Raji (cell line): Measurements from ENCODE around the gene SLC22A7.

ENCODE experiments used
- POLR2A ChIP-seq: IDR thresholded peaks from 2 replicates; pipeline ENCODE4 v1.6.1; 2011; ENCODE audit warnings: low read depth, low read length, control low read depth; ENCODE audit not compliant: insufficient read depth

The SLC22A7 gene, protein sequence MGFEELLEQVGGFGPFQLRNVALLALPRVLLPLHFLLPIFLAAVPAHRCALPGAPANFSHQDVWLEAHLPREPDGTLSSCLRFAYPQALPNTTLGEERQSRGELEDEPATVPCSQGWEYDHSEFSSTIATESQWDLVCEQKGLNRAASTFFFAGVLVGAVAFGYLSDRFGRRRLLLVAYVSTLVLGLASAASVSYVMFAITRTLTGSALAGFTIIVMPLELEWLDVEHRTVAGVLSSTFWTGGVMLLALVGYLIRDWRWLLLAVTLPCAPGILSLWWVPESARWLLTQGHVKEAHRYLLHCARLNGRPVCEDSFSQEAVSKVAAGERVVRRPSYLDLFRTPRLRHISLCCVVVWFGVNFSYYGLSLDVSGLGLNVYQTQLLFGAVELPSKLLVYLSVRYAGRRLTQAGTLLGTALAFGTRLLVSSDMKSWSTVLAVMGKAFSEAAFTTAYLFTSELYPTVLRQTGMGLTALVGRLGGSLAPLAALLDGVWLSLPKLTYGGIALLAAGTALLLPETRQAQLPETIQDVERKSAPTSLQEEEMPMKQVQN

GRCh38 chr6:43297644-43298564 lies at the start of gene SLC22A7:
Gene SLC22A7, plus strand, starts transcription at chr6:43298260. Its CDS starts 99 bp downstream, at chr6:43298359.
- no peak for TF ChIP-seq POLR2A

DNA sequence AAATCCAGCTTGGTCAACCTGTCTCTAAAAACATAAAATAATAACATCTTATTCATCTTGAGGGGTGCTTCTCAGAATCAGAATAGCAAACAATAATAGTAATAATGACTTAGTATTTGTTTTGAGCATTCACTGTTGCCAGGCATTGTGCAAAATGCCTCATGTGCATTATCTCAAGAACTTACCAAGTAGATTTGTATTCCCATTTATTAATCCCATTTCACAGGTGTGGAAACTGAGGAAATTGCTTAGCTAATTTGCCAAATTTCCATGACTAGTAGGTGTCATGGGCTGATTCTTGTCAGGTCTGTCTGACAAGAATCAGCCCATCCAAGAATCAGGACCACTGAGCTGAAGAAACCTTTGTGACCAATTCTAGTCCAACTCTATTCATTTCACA lies 49.3 kb upstream of the SLC22A7 start:
- TF ChIP-seq POLR2A, result no peak

DNA sequence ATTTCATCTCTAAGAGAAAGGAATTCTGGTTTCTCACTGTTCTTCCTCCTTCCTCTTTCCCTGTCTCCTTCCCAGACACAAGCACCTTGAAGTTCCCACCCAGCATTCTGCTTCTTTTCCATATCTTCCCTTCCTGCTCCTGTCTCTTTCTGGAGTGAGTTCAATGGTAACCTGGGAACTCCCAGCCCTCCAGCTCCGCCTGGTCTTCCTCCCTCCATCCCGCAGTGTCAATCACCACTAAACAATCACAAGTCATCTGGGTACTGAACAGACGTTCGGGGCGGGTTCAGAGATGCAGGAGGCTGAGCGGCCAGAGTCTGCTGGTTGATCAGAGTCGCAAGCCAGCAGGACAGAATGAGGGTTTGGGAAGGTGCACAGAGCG lies 47.1 kb upstream of the SLC22A7 start:
- no peak for TF ChIP-seq POLR2A

DNA sequence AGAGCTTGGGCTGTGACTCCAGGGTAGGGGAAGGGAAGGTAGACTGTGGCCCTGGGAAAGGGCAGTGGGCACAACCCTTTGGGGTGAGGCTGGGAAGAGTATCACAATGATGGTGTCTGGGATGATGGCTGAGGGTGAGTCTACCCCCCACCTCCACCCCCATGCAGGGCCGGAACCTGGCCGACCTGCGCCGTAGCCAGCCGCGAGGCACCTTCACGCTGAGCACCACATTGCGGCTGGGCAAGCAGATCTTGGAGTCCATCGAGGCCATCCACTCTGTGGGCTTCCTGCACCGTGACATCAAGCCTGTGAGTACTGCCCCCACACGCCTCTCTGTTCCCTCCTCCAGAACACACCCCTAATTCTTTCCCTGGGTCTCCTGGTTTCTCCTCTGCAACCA lies 44.7 kb upstream of the SLC22A7 start:
- no peak for TF ChIP-seq POLR2A

DNA sequence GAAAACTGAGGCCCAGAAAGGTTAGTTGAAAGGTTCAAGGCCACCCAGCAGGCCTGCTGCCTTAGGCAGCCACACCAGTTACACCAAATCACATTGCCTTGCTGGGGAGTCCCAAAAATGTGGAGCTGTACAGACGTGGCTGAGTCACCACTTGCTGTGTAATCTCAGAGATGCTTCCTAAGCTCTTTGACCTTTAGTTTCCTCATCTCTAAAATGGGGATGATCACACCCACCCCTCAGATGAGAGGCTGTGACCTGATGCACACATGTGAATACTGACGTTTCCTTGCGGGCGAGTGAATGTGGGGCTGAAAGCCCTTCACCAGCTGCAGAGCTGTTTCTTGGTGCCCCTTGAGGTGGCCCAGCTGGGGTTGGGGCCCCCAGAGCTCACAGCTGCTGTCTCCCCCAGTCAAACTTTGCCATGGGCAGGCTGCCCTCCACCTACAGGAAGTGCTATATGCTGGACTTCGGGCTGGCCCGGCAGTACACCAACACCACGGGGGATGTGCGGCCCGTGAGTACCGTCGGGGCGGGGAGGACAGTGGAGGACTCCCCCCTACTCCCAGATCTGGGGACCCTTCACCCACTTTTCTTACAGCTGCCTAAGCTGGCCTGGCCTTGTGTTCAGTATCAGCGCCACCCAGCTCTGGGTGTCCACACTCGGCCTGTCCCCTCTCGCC lies 43.8 kb upstream of the SLC22A7 start:
- no peak for TF ChIP-seq POLR2A

- no peak for TF ChIP-seq POLR2A
These were observed 43.2 kb upstream of the SLC22A7 start for GRCh38 chr6:43254846-43255245.

GRCh38 chr6:43255408-43256054 lies 42.5 kb upstream of the SLC22A7 start:
- TF ChIP-seq POLR2A, result no peak

DNA sequence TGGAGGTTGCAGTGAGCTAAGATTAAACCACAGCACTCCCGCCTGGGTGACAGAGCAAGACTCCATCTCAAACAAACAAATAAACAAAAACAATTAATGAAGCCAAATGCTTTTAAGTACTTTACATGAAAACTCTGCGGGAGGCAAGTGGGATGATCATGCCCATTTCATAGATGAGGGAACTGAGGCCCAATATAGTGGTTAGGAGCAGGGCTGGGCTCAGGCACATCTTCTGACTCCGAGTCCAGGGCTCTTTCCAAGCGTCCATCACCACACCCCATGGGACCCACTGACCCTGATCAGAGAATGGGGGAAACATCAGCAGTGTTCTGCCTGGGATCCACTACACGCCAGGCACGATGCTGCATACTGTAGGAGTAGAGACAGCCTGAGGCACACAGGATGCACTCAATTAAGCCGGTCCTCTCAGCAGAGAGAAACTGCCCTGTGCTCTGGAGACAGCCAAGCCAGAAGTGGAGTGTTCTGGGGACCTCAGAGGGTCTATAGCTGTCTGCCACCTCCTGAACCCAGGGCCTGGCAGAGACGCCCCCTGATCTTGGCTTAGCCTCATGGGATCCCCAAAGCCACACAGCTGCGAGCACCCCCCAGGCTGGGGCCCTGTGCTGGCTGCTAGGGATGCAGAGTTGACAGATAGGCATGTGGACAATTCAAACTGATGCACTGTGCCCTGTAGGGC lies 41.2 kb upstream of the SLC22A7 start:
- TF ChIP-seq POLR2A, result no peak

DNA sequence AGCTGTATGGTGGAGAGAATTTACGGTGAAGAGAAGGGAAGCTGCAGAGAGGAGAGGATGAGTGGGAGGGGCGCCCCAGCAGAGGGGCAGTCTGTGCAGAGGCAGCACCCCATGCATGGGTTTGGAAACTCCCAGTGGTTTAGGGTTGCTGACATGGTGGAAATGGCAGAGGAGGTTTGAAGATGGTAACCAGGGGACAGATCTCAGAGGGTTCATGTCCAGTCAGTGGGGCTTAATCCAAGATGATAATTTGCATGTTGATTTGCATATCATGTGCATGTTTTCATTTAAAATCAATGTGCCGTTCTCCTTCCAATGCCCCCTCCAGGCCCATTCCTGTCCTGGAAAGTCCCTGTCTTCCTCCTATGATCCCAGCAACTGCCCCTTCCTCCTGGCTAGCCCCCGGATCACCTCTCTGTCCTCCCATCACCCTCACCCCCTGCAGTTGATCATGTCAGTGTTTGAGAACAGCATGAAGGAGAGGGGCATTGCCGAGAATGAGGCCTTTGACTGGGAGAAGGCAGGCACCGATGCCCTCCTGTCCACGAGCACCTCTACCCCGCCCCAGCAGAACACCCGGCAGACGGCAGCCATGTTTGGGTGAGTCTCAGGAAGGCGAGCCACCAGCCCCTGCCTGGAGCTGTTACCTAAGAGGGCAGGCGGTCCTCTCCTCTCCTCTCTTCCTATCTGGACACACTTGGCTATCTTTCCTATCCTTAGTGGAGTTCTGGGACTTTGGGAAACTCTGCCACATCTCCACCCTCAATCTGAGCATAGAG lies 40.5 kb upstream of the SLC22A7 start:
- no peak for TF ChIP-seq POLR2A

DNA sequence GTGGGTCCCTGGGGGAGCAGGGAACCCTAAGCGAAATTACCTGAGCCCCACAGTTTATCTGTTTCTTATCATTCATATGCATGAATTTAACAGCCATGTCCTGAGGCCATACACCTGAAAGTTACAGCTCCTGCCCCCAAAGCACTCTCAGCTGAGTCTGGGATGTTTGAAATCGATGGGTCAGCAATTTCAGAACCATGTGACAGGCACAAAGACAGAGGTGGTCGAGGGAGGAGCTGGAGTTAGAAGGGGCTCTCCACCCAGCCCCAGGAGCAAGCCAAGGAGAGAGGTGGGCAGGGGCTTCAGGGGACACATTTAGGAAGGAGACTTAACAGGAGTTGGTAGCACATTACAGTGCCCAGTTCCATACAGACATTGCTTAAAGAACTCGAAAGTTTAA lies 39.9 kb upstream of the SLC22A7 start:
- no peak for TF ChIP-seq POLR2A

DNA sequence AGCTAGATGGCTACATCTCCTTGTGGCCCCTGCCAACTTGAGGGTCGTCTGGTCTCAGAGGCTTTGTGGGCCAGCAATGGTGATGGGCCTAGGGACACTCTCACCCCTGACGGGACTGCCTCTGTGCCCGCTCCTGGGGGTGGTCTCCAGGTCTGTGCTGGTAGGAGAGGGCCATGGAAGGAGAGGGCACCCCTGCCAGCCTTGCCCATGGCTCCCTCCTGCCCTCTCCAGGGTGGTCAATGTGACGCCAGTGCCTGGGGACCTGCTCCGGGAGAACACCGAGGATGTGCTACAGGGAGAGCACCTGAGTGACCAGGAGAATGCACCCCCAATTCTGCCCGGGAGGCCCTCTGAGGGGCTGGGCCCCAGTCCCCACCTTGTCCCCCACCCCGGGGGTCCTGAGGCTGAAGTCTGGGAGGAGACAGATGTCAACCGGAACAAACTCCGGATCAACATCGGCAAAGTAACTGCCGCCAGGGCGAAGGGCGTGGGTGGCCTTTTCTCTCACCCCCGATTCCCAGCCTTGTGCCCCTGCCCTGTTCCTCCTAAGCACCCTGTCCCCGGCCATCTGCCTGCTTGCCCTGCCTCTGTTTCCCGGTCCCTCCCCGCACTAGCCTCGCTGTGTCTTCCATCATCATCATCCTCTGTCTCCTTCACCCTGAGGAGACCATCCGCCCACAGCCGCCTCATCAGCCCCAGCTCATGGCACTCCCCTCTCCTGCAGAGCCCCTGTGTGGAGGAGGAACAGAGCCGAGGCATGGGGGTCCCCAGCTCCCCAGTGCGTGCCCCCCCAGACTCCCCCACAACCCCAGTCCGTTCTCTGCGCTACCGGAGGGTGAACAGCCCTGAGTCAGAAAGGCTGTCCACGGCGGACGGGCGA lies 39.0 kb upstream of the SLC22A7 start:
- TF ChIP-seq POLR2A, result no peak

DNA sequence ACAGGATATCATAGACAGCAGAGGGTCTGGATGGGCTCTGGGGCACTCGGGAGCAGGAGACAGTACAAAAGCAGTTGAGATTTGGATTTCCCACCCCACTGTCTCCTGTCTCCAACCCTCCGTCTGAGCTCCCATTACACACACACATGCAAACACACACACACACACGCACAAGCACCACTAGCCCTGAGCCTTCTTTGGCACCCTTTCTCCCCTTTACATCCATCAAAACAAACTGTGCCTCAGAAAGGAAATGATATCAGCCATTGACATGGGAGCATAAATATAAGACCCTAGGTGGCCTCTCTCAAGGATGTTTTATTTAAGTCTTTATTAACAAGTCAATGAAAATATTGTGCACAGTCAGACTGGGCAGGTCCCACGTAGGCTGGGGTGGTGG lies 37.3 kb upstream of the SLC22A7 start:
- TF ChIP-seq POLR2A, result no peak

GRCh38 chr6:43261198-43261597 lies 36.9 kb upstream of the SLC22A7 start:
- TF ChIP-seq POLR2A, result no peak
